NT2/D1 (cell line): ENCODE results near the gene VEPH1.

Experiments used
- DNase-seq: peaks from one replicate; pipeline ENCODE4 v3.0.0-alpha.2; 2011; ENCODE audit warnings: low read depth, low spot score
- H3K27me3 ChIP-seq: 2 replicates; pipeline ENCODE4 v1.6.0; 2011; ENCODE audit warnings: mild to moderate bottlenecking; ENCODE audit not compliant: insufficient read length, insufficient read depth
- H3K36me3 ChIP-seq: 2 replicates; pipeline ENCODE4 v1.6.1; 2011; ENCODE audit warnings: mild to moderate bottlenecking, low read length, mixed read lengths; ENCODE audit not compliant: insufficient read depth, insufficient read length
- H3K4me1 ChIP-seq: 2 replicates; pipeline ENCODE4 v1.5.1; 2011; ENCODE audit not compliant: insufficient read depth, insufficient read length
- H3K4me3 ChIP-seq: 2 replicates; pipeline ENCODE4 v1.5.1; 2011; ENCODE audit warnings: low read depth; ENCODE audit not compliant: insufficient read length
- H3K9ac ChIP-seq: 2 replicates; pipeline ENCODE4 v1.6.0; 2011; ENCODE audit warnings: low read depth; ENCODE audit not compliant: insufficient read length
- H3K9me3 ChIP-seq: 2 replicates; pipeline ENCODE4 v1.5.1; 2011; ENCODE audit warnings: mild to moderate bottlenecking, low read length; ENCODE audit not compliant: insufficient read depth
- SUZ12 ChIP-seq: IDR thresholded peaks from 2 replicates; pipeline ENCODE4 v1.6.1; 2011; ENCODE audit not compliant: insufficient read length, insufficient read depth; ENCODE audit errors: extremely low read depth
- YY1 ChIP-seq: IDR thresholded peaks from 2 replicates; pipeline ENCODE4 v1.6.1; 2011; ENCODE audit not compliant: insufficient read length, insufficient read depth
- ZNF274 ChIP-seq: IDR thresholded peaks from 2 replicates; pipeline ENCODE4 v1.6.1; 2011; ENCODE audit warnings: mild to moderate bottlenecking, low read depth, low read length

Gene VEPH1

GRCh38 chr3:157347577-157348303 lies 155.5 kb downstream of the VEPH1 start:
- Histone ChIP-seq H3K9ac (no peak overlapping the region), H3K4me1 (no peaks in the 10 kb centered on the region), H3K9me3 (no peaks in the 10 kb centered on the region), H3K4me3 (no peak overlapping the region), H3K27me3 (no peaks in the 10 kb centered on the region), H3K36me3 (no peaks in the 10 kb centered on the region)
- TF ChIP-seq YY1: no peak
- TF ChIP-seq ZNF274: no peak
- TF ChIP-seq SUZ12: no peak
- DNase-seq: no peak

GRCh38 chr3:157336252-157337009 lies 166.8 kb downstream of the VEPH1 start:
- no peaks in the 10 kb centered on the region for H3K27me3 ChIP-seq

GRCh38 chr3:157335233-157336076 lies 167.8 kb downstream of the VEPH1 start:
- no peaks in the 10 kb centered on the region for H3K36me3 ChIP-seq
- no peak overlapping the region for H3K9ac ChIP-seq
- H3K27me3 ChIP-seq: no peaks in the 10 kb centered on the region
- peak; percentile 74 for DNase-seq
- H3K9me3 ChIP-seq: peaks cover 20% of the 10 kb centered on the region; the same call in 1 of the 2 replicates
- TF ChIP-seq SUZ12 (no peak), YY1 (no peak), ZNF274 (no peak)
- H3K4me1 ChIP-seq: no peaks in the 10 kb centered on the region
- H3K4me3 ChIP-seq: no peak overlapping the region

More at GRCh38 chr3:157336252-157337009, 166.8 kb downstream of the VEPH1 start:
- H3K4me3 ChIP-seq: no peak overlapping the region
- DNase-seq: no peak
- H3K36me3 ChIP-seq: no peaks in the 10 kb centered on the region
- H3K4me1 ChIP-seq: no peaks in the 10 kb centered on the region
- no peak for TF ChIP-seq SUZ12
- no peak for TF ChIP-seq ZNF274
- TF ChIP-seq YY1: no peak
- H3K9me3 ChIP-seq: peaks cover 22% of the 10 kb centered on the region; the same call in 1 of the 2 replicates
- H3K9ac ChIP-seq: no peak overlapping the region

DNA sequence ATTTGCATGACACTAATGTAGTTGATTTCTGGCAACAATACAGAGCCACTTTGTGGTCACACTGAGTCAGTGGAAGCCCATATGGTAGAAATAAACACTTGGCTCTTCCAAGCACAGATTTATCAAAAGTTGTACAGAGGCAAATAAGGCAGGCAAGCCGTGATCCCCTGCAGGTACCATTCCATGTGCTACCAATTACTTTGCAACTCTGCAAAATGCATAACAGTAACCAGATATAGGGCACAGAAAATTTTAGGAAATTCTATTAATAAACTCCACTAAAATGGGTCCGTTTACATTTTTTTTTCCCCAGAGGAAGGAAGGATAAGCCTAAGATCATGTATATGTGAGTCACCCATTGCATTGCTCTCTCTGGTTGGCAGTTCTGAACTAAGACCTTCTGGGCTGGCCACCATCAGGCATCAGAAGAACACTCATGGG lies 169.6 kb downstream of the VEPH1 start:
- no peak for DNase-seq
- H3K9ac ChIP-seq: no peak overlapping the region
- H3K4me1 ChIP-seq: no peaks in the 10 kb centered on the region
- H3K27me3 ChIP-seq: no peaks in the 10 kb centered on the region
- no peaks in the 10 kb centered on the region for H3K36me3 ChIP-seq
- no peak for TF ChIP-seq ZNF274
- TF ChIP-seq SUZ12: no peak
- TF ChIP-seq YY1: no peak
- 0 out of 2 replicates have a peak, but pooled peaks cover 2% of the 10 kb centered on the region for H3K9me3 ChIP-seq
- H3K4me3 ChIP-seq: no peak overlapping the region

GRCh38 chr3:157330206-157330605 lies 173.0 kb downstream of the VEPH1 start:
- Histone ChIP-seq H3K4me3 (no peak overlapping the region), H3K36me3 (no peaks in the 10 kb centered on the region), H3K27me3 (no peaks in the 10 kb centered on the region), H3K9ac (no peak overlapping the region), H3K4me1 (no peaks in the 10 kb centered on the region), H3K9me3 (no peaks in the 10 kb centered on the region)
- no peak for DNase-seq
- no peak for TF ChIP-seq ZNF274
- no peak for TF ChIP-seq YY1

DNA sequence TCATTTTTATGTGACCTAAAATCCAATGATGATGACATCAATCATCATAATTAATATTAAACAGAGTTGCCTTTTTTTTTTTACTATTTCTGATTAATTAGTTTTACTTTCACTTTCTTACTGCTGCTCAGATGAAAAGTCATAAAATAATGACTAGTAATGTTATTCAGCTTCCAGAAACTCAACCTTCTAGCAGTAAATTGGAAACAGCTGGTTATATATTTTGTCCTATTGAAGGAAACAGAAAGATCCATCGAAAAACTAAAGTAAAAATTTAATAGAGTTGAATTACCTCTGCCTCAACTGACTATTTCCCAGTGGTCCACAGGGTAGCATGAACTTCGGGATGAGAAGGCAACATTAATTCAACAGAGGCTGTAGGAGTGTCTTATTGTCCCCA lies 173.7 kb downstream of the VEPH1 start:
- Histone ChIP-seq H3K4me3 (no peak overlapping the region), H3K36me3 (no peaks in the 10 kb centered on the region), H3K9ac (no peak overlapping the region), H3K9me3 (no peaks in the 10 kb centered on the region), H3K27me3 (no peaks in the 10 kb centered on the region), H3K4me1 (no peaks in the 10 kb centered on the region)
- DNase-seq: no peak
- TF ChIP-seq SUZ12 (no peak), ZNF274 (no peak), YY1 (no peak)
